Measurements from ENCODE around the gene IDH3G.

Gene IDH3G

DNA sequence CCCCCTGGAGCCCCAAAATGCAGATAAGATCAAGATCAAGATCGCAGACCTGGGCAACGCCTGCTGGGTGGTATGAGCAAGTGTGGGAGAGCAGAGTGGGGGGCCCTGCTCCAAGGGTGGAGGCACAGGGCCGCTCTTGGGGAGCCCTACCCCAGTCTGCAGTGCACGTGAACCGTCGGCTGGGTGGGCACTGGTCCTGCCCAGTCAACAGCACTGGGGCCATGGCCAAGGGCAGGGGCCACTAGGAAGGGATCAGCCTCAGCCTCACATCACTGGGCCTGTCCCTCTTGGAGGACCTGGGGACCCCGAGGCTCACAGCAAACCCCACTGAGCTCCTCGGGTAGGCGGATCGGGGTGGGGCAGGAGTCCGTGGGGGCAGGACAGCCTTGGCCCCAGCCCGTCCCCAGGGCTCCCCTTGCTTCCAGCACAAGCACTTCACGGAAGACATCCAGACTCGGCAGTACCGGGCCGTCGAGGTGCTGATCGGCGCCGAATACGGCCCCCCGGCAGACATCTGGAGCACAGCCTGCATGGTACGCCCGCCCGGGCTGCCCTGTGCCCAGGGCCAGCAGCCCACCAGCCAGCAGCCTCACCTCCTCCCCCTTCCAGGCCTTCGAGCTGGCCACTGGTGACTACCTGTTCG lies 9.7 kb downstream of the IDH3G start:
- no peak for DNase-seq

DNA sequence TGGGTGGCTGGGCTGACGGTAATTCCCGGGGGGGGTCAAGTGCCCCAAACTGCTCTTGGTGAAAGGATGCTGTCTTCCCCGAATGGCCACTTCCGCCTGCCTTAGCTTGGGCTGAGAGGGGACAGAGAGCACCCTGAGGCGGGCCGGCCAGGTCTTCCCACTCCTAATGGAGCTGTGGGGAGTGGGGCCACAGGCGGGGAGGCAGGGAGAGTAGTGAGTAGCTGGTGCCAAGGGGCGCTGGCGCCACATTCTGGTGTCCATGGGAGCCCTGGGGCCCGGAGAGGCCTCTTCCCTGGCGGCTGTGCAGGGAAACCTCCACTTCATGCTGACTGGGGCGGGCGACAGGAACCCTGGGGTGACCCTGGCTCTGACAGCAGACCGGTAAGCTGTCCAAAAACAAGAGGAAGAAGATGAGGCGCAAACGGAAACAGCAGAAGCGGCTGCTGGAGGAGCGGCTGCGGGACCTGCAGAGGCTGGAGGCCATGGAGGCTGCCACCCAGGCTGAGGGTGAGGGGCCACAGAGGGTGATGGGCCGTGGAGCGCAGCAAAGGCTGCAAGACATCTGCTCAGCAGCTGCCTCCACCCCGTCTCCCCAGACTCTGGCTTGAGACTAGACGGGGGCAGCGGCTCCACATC lies 10.7 kb downstream of the IDH3G start:
- no peak for DNase-seq

DNA sequence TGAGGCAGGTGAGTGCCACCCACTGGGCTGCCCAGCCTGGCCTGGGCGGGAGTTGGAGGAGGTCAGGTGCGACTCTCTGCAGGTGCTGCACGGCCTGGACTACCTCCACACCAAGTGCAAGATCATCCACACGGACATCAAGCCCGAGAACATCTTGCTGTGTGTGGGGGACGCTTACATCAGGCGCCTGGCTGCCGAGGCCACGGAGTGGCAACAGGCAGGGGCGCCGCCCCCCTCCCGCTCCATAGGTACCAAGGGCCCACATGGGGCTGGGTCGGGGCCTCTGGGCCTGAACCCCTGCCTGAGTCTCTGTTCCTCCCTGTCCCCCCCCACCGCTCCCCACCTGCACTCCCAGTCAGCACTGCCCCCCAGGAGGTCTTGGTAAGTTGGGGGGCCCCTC lies 11.3 kb downstream of the IDH3G start:
- DNase-seq, result no peak

DNA sequence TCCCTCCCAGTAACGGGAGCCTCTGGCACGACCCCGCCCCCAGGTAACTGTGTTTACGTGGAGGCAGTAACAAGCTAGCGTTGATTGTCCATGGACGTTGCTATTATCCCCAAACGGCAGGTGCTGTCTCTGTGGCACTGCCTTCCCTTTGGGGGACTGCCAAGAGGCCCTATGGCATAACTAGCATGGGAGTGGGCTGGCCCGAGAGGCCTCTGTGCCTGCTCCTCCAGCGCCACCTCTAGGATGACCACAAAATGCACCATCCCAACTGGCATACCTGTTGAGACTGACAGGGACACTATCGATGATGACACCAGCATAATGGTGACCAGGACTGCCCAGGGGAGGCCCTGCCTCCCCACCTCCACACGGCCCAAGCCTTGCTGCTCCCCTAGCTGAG lies 11.9 kb downstream of the IDH3G start:
- DNase-seq, result no peak

DNA sequence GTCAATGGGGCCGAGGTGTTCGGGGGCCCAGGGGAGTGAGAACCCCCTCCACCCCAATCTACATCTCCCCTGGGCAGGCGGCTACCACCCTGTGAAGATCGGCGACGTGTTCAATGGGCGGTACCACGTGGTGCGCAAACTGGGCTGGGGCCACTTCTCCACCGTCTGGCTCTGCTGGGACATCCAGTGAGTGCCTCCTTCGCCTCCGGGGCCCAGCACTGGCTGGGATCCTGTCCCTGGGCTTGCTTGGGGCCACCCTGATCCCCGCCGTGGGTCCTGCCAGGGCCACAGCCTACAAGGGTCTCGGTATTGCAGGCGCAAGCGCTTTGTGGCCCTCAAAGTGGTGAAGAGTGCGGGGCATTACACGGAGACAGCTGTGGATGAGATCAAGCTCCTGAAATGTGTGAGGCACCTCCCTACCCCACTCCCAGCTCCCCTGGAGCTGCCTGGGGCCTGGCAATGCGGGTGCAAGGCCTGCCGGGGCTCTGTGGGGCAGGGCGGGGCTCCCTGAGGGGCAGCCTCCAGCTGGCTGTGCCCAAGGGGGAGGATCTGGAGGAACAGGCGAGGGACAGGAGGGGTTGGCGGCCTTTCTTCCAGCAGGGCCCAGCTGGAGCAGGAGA lies 12.6 kb downstream of the IDH3G start:
- DNase-seq, result no peak

DNA sequence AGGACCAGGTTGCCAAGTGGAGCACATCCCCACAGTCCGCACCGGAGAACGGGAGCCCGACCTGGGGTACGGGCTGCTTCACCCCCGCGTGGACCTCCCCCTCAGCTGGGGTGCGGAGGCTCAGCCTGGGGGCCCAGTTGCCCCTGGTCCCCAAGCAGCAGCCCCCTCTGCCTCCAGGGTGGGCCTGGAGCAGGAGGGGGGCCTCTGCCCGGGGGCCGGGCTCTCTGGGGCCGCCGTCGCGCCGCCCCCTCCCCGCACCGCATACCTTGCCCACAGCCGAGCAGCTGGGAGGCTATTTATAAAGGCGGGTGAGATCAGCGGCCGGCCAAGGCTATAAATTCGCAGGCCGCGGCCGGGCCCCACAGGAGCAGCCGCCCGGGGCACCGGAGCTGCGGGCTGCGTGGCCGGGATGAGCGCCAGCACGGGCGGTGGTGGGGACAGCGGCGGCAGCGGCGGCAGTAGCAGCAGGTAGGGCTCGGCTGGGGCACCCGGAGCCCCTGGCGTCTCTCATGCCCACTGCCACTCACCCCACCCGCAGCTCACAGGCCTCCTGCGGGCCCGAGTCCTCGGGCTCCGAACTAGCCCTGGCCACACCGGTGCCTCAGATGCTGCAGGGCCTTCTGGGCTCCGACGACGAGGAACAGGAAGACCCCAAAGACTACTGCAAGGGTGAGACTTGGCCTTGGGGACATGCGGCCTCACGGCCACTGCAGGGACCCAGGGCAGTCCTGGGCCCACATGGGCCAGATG lies 13.3 kb downstream of the IDH3G start, which contains the start of gene SRPK3:
TSS of gene SRPK3 (plus strand) at position 364 of the 750 bp plus-strand sequence. CDS start at position 410, 46 bp downstream.
- DNase-seq, result no peak

DNA sequence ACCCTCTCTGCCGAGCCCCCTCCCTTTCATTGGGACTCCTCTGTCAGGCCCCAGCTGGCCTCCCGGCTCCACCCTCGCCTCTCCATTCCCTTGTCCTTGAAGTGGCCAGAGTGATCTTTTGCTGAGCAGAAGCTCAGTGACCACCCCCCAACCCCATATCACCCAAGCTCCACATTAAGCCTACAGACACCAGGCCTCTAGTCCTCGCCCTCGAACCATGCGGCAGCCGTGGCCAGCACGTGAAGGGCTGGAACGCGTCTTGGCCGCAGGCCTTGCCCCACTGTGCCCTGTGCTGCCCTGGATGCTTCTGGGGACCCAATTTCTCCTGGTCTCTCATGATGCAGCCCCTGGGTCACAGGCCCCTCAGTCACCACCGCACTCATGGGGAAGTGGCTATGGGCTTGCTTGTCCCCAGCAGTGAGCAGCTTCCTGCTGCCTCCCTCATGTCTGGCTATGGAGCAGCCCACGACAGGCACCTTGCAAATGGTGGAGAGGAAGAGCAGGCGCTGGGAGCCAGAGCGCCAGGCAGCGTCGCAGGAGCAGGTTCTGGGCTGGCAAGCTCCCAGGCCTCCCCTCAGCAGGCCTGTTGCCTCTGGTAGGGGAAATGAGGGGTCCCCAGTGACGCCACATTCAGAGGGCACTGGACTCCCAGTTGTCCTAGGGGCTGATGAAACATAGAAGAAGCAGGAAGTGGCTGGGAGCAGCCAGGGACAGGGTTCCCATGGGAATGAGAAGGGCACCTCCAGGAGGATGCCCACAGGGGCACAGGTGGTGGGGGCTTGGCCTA lies 14.1 kb downstream of the IDH3G start:
- DNase-seq, result no peak

DNA sequence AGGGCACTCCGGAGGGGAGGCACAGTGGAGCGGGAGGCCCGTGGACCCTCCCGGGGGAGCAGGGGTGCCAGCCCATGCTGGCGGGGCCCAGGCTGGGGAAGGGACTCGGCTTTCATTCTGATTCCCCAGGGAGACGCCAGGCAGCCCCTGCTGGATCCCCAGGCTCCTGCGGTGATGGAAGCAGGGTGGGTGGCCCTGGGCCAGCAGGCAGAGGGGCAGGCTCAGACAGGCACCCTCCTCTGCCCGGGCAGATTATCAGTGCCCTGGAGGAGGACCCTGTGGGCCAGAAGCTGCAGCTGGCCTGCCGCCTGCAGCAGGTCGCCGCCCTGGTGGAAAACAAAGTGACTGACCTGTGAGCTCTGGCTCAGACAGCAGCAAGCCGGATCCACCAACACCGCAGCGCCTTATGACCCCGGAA lies 15.5 kb downstream of the IDH3G start:
- DNase-seq, result no peak

DNA sequence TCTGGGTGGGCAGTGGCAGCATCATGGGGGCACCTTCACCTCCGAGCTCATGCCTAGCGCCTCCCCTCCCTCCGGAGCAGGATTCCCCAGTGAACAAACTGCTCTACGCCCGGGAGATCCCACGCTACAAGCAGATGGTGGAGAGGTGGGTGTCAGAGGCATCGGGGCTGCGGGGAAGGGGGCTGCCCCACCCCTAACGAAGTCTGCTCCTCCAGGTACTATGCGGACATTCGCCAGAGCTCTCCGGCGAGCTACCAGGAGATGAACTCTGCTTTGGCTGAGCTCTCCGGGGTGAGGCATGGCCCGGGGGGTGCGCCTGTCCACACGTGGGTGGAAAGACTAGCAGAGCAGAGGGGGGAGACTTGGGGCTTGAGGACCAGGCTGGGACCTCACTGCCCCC lies 16.0 kb downstream of the IDH3G start:
- DNase-seq, result no peak

DNA sequence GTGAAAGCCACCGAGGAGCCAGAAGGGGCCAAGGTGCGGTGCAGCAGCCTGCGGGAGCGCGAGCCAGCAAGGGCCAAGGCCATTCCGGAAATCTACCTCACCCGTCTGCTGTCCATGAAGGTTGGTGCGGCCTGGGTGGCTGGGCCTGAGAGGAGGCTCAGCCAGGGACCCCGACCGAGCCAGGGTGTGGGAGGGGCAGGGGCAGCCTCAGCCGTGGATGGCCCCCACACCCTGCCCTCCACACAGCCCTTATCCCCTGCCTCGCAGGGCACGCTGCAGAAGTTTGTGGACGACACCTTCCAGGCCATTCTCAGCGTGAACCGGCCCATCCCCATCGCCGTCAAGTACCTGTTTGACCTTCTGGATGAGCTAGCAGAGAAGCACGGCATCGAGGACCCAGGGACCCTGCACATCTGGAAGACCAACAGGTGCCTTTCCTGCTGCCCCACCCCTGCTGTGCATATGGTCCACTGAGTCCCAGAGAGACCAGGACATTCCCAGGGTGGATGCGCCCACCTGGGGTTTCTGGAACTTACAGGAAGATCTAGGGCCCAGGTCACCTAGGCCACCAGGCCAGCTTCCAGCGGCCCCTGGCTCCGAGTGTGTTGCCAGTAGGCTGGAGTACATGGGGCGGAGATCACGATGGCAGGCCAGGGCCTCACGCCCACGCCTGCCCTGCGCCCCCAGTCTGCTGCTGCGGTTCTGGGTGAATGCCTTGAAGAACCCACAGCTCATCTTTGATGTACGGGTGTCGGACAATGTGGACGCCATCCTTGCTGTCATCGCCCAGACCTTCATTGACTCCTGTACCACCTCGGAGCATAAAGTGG lies 16.7 kb downstream of the IDH3G start:
- DNase-seq, result no peak

DNA sequence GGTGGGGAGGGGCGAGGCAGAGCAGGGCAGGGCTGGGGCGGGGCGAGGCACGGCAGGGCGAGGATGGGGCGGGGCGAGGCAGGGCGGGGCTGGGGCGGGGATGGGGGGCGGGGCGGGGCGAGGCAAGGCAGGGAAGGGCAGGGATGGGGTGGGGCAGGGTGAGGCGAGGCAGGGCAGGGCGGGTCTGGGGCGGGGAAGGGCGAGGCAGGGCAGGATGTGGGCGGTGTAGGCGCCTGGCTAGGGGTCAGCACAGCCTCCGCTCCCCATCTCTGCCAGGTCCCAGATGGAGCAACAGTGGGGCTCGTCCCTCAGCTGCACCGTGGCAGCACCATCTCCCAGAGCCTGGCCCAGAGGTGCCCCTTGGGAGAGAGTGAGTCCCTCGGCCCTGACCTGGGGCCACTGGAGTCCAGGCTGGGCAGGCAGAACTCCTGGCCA lies 17.5 kb downstream of the IDH3G start:
- no peak for DNase-seq

DNA sequence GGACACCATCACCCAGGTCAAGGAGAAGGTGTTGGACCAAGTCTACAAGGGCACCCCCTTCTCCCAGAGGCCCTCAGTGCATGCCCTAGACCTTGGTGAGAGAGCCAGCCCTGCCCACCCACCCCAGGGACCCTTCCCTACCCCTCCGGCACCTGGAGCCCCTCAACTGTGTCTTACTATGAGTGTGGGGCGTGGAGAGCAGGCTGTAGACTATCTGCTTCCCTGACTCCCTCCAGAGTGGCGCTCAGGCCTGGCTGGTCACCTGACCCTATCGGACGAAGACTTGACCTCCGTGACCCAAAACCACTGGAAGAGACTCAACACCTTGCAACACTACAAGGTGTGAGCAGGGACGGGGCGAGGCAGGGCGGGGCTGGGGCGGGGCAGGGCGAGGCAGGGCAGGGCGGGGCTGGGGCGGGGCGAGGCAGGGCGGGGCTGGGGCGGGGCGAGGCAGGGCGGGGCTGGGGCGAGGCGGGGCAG lies 18.0 kb downstream of the IDH3G start:
- DNase-seq, result no peak

DNA sequence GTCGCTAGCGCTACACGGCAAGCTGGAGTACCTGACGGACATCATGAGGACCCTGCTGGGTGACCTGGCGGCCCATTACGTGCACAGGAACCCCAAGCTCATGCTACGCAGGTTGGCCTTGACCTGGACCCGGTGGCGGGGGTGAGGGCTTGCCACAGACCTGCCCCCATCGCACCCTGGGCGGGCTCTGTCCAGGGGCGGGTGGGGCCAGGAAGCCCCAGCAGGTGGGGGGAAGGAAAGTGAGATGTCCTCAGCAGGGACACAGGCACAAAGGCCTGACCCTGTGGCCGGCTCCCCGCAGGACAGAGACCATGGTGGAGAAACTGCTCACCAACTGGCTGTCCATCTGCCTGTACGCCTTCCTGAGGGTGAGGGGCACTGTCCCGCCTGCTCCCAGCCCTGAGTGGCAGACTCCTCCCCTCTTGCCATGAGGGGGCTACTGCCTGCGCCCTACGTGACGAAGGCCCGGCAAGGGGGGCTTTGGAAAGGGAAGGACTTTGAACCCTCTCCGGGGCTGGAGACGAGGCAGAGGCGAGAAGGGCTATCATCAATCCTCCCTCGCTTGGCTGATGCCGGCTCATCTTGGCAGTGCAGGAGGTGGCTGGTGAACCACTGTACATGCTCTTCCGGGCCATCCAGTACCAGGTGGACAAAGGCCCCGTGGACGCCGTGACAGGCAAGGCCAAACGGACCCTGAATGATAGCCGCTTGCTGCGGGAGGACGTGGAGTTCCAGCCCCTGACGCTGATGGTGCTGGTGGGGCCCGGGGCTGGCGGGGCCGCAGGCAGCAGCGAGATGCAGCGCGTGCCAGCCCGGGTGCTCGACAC lies 18.7 kb downstream of the IDH3G start:
- no peak for DNase-seq

DNA sequence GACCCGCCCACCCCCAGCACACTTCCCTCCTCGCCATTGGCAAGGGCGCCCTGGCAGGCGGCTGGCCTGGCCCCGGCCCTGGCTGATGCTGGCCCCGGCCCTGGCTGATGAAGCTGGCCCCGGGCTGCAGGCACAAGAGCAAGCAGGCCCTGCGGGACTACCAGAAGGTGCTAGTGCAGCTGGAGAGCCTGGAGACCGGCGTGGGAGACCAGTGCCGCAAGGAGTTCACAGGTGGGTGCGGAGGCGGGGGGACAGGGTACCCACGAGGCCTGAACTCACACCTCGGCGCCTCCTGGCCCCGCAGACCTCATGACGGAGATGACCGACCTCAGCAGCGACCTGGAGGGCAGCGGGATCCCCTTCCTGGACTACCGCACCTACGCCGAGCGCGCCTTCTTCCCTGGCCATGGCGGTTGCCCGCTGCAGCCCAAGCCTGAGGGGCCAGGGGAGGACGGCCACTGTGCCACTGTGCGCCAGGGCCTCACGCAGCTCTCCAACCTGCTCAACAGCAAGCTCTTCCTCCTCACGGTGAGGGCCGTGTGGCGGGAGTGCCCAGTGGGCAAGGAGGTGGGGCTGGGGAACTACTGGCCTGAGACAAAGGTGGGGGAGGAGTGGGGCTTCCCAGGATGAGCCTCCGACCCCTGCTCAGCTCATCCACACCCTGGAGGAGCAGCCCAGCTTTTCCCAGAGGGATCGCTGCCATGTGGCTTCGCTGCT lies 19.4 kb downstream of the IDH3G start:
- no peak for DNase-seq

DNA sequence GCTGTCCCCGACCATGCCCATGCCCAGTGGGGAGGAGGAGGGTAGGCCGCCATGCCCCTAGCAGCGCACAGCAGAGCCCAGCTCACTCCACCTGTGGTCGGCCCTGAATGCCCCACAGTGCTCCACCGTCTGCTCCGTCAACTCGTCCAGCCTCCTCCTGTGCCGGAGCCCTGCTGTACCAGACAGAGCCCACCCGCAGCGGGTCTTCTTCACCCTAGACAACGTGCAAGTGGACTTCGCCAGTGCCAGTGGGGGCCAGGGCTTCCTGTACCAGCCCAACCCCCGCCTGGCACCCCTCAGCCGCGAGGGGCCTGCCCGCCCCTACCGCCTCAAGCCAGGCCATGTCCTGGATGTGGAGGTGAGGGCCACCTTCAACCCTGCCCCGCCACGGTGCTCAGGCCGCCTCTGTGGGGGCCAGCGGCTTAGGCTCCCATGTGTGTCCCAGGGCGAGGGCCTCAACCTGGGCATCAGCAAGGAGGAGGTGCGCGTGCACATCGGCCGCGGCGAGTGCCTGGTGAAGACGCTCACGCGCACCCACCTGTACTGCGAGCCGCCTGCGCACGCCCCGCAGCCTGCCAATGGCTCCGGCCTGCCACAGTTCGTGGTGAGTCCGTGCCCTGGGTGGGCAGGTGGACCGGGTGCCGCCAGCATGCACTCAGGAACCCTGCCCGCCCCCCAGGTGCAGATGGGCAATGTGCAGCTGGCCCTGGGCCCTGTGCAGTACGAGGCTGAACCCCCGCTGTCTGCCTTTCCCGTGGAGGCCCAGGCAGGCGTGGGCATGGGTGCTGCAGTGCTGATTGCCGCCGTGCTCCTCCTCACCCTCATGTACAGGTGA lies 20.2 kb downstream of the IDH3G start:
- no peak for DNase-seq

DNA sequence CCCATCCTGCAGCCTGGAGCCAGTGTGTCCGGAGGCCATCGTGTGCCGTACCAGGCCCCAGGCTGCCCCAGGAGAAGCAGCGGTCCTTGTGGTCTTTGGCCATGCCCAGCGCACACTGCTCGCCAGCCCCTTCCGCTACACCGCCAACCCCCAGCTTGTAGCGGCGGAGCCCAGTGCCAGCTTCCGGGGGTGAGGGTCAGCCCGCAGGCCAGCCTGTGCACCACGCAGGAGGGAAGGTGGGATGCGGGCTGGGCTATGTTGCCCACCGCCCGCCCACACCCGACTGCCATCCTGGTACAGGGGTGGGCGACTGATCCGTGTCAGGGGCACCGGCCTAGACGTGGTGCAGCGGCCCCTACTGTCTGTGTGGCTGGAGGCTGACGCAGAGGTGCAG lies 21.0 kb downstream of the IDH3G start:
- no peak for DNase-seq

DNA sequence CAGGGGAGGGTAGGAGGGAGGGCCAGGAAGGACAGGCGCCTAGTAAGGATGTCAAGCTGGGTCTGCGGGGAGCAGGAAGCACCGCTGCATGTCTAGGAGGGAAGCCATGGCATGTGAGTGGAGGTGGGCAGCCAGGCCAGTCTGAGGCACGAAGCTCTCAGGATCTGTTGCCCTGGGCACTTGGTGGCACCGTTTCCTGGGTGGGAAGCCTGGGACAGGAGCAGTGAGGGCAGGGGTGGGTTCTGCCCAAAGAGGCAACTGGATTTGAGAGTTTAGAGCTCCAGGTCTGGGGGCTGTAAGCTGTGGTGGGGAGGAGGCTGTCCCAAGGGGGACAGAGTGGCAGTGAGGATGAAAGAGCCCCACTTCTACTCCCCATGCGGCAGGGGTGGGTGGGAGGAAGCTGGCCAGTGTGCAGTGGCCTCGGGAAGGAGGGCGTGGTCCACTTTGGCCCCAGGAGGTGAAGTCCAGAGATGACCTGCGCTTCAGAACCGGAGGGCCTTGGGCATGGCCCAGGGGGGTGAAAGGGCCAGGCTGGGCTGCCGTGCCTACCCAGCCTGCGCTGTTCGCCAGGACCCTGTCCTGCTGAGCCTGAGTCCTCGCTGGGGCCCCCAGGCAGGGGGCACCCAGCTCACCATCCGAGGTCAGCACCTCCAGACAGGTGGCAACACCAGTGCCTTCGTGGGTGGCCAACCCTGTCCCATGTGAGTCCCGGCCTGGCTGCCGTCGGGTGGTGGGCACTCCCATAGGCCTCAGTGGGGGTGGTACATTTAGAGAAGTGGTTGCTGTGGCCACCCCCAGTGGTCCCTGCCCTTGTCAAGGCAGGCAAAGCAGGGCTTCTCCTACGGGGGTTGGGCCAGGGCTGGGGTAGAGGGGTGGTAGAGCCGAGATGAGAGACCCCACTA lies 21.6 kb downstream of the IDH3G start:
- DNase-seq, result no peak
